Fibroblast of lung (primary cell): ENCODE measurements around the gene TENT4A.

ENCODE experiments used
- EZH2 ChIP-seq: IDR thresholded peaks from 2 replicates; pipeline ENCODE4 v1.5.1; 2012; ENCODE audit warnings: low read length, control low read depth, mild to moderate bottlenecking; ENCODE audit errors: missing control alignments
- TF ChIP-seq, protein P1 (sequence below), 2 donors: IDR thresholded peaks in 1 of 2; conservative IDR thresholded peaks in 1 of 2; 1 replicate in 1 of 2; 2 replicates in 1 of 2; pipeline ENCODE4 v1.5.1; 2011 to 2012; ENCODE audit warnings: low read length in 2 of 2, control low read depth in 1 of 2, inconsistent platforms in 1 of 2, low read depth in 1 of 2, mild to moderate bottlenecking in 1 of 2

DNA sequence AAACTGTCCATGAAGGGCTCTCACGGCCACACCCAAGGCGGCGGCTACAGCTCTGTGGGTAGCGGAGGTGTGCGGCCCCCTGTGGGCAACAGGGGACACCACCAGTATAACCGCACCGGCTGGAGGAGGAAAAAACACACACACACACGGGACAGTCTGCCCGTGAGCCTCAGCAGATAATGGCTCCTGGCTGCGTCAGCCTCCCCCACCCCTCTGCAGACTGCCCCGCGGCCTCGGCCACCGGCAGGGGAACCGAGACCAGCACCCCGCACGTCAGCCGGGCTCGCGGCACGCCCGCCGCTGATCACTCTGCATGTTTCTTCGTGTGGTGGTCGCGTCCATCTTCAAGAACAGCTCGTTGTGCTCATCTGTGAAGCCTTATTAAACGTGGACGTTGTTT, 41.5 kb downstream of the TENT4A start:
- no peak for TF ChIP-seq EZH2
- TF ChIP-seq, protein P1, sequence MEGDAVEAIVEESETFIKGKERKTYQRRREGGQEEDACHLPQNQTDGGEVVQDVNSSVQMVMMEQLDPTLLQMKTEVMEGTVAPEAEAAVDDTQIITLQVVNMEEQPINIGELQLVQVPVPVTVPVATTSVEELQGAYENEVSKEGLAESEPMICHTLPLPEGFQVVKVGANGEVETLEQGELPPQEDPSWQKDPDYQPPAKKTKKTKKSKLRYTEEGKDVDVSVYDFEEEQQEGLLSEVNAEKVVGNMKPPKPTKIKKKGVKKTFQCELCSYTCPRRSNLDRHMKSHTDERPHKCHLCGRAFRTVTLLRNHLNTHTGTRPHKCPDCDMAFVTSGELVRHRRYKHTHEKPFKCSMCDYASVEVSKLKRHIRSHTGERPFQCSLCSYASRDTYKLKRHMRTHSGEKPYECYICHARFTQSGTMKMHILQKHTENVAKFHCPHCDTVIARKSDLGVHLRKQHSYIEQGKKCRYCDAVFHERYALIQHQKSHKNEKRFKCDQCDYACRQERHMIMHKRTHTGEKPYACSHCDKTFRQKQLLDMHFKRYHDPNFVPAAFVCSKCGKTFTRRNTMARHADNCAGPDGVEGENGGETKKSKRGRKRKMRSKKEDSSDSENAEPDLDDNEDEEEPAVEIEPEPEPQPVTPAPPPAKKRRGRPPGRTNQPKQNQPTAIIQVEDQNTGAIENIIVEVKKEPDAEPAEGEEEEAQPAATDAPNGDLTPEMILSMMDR (conservative IDR thresholded peaks at IDR 0.05 in 1 of 2, IDR thresholded peaks at IDR 0.05 in 1 of 2; ENCODE audit: low read depth in 1 of 2, low read length in 2 of 2): no peak
